Muscle of leg (tissue), 11 donors: ENCODE measurements around the gene ARNT2. TPM values are rescaled to one million over a fixed set of nuclear protein-coding genes. Genes with fewer than 3 reads are reported as not detected.

Experiments
- DNase-seq: peaks from one replicate; pipeline ENCODE4 v3.0.0; 2013
- H3K27ac ChIP-seq: one replicate; pipeline ENCODE4 v1.5.1; 2013; ENCODE audit warnings: mild to moderate bottlenecking, low read length, control low read depth
- H3K27me3 ChIP-seq: one replicate; pipeline ENCODE4 v1.6.1; 2013; ENCODE audit warnings: low read length; ENCODE audit not compliant: control insufficient read depth, insufficient read depth
- H3K36me3 ChIP-seq: one replicate; pipeline ENCODE4 v1.6.1; 2013; ENCODE audit warnings: low read length; ENCODE audit not compliant: control insufficient read depth, insufficient read depth
- H3K4me1 ChIP-seq: one replicate; pipeline ENCODE4 v1.6.1; 2013; ENCODE audit warnings: low read length; ENCODE audit not compliant: control insufficient read depth, insufficient read depth
- H3K4me3 ChIP-seq: one replicate; pipeline ENCODE4 v1.5.1; 2013; ENCODE audit warnings: low read length, control low read depth
- H3K9me3 ChIP-seq: replicated peaks from 2 replicates; pipeline ENCODE4 v1.6.1; 2013; ENCODE audit warnings: low read depth, low read length; ENCODE audit not compliant: control insufficient read depth
- WGBS: methylation state at CpG from one replicate; pipeline ENCODE4 v1.1.5; 2013; ENCODE audit warnings: missing lambda C conversion rate; ENCODE audit not compliant: insufficient coverage; 5-methylcytosine and 5-hydroxymethylcytosine counted together
- polyA plus RNA-seq, 8 donors: library from polyadenylated mRNA; unstranded; fragments of 120-200 nt; gene quantifications; one replicate each; pipeline versions ENCODE4 v1.2.1 to v1.2.3, GENCODE V29; 2013; ENCODE audit warnings: inconsistent platforms in 1 of 8, low replicate concordance in 1 of 8; ENCODE audit not compliant: insufficient read length in 8 of 8, insufficient read depth in 1 of 8
- total RNA-seq: library from RNA; stranded (reverse); fragments of 120-200 nt; gene quantifications from one replicate; pipeline ENCODE4 v1.2.4, GENCODE V29; 2013

Gene ARNT2
- total and polyA plus RNA-seq, 9 donors = 4.9 to 10.8 (median 7.7) TPM

GRCh38 chr15:80485370-80486164 lies 81.4 kb downstream of the ARNT2 start:
- Histone ChIP-seq H3K9me3 (no peaks in the 10 kb centered on the region), H3K27ac (no peak overlapping the region), H3K36me3 (no peaks in the 10 kb centered on the region), H3K27me3 (no peaks in the 10 kb centered on the region), H3K4me3 (no peak overlapping the region), H3K4me1 (peaks cover 24% of the 10 kb centered on the region)
- 82% methylated on average over 5 of the region's 5 CpGs for WGBS
- DNase-seq = no peak

- Histone ChIP-seq H3K27ac (no peak overlapping the region), H3K36me3 (no peaks in the 10 kb centered on the region), H3K4me1 (peaks cover 11% of the 10 kb centered on the region), H3K27me3 (no peaks in the 10 kb centered on the region), H3K4me3 (no peak overlapping the region), H3K9me3 (no peaks in the 10 kb centered on the region)
- WGBS = no CpG with 5 or more reads among the region's 4 CpGs
- no peak for DNase-seq
Observed at GRCh38 chr15:80487839-80488390, 83.7 kb downstream of the ARNT2 start.

GRCh38 chr15:80489030-80489594 lies 84.9 kb downstream of the ARNT2 start:
- Histone ChIP-seq H3K4me3 (no peak overlapping the region), H3K27ac (peak overlapping the region; percentile 20), H3K9me3 (no peaks in the 10 kb centered on the region), H3K36me3 (no peaks in the 10 kb centered on the region), H3K4me1 (peaks cover 9% of the 10 kb centered on the region), H3K27me3 (no peaks in the 10 kb centered on the region)
- 38% methylated on average over 3 of the region's 7 CpGs for WGBS
- DNase-seq = peak; percentile 73

GRCh38 chr15:80490431-80490990 lies 86.3 kb downstream of the ARNT2 start:
- Histone ChIP-seq H3K36me3 (no peaks in the 10 kb centered on the region), H3K4me3 (no peak overlapping the region), H3K4me1 (peaks cover 9% of the 10 kb centered on the region), H3K27me3 (no peaks in the 10 kb centered on the region), H3K9me3 (no peaks in the 10 kb centered on the region), H3K27ac (no peak overlapping the region)
- DNase-seq = no peak
- WGBS = 93% methylated on average over 6 of the region's 9 CpGs

GRCh38 chr15:80491163-80491847 lies 87.1 kb downstream of the ARNT2 start:
- no peaks in the 10 kb centered on the region for H3K9me3 ChIP-seq
- peaks cover 13% of the 10 kb centered on the region for H3K4me1 ChIP-seq
- no peaks in the 10 kb centered on the region for H3K36me3 ChIP-seq
- peak; percentile 50 for DNase-seq
- no peak overlapping the region for H3K27ac ChIP-seq
- no peaks in the 10 kb centered on the region for H3K27me3 ChIP-seq
- H3K4me3 ChIP-seq = no peak overlapping the region
- WGBS = 64% methylated on average over 2 of the region's 7 CpGs

GRCh38 chr15:80492409-80492808 lies 88.2 kb downstream of the ARNT2 start:
- DNase-seq = no peak
- Histone ChIP-seq H3K27me3 (no peaks in the 10 kb centered on the region), H3K4me3 (no peak overlapping the region), H3K27ac (no peak overlapping the region), H3K36me3 (no peaks in the 10 kb centered on the region), H3K4me1 (peaks cover 13% of the 10 kb centered on the region), H3K9me3 (no peaks in the 10 kb centered on the region)
- no CpG with 5 or more reads among the region's 2 CpGs for WGBS

GRCh38 chr15:80492874-80493273 lies 88.7 kb downstream of the ARNT2 start:
- Histone ChIP-seq H3K9me3 (no peaks in the 10 kb centered on the region), H3K27ac (no peak overlapping the region), H3K36me3 (no peaks in the 10 kb centered on the region), H3K4me3 (no peak overlapping the region), H3K4me1 (peaks cover 13% of the 10 kb centered on the region), H3K27me3 (no peaks in the 10 kb centered on the region)
- no CpG with 5 or more reads among the region's 3 CpGs for WGBS
- DNase-seq = no peak

- Histone ChIP-seq H3K4me1 (peaks cover 25% of the 10 kb centered on the region), H3K4me3 (no peak overlapping the region), H3K9me3 (no peaks in the 10 kb centered on the region), H3K27me3 (no peaks in the 10 kb centered on the region), H3K36me3 (no peaks in the 10 kb centered on the region), H3K27ac (no peak overlapping the region)
- DNase-seq = no peak
- 46% methylated on average over 4 of the region's 5 CpGs for WGBS
Observed at GRCh38 chr15:80494351-80494751, 90.2 kb downstream of the ARNT2 start.

- Histone ChIP-seq H3K4me3 (no peak overlapping the region), H3K27ac (no peak overlapping the region), H3K9me3 (no peaks in the 10 kb centered on the region), H3K4me1 (peaks cover 25% of the 10 kb centered on the region), H3K36me3 (no peaks in the 10 kb centered on the region), H3K27me3 (no peaks in the 10 kb centered on the region)
- WGBS = 87% methylated on average over 3 of the region's 3 CpGs
- no peak for DNase-seq
Observed at GRCh38 chr15:80494756-80495155, 90.6 kb downstream of the ARNT2 start.
